Thyroid gland (tissue), 4 donors: Measurements from ENCODE around the gene GPATCH2.

Experiments
- POLR2A ChIP-seq, 2 donors: fragments of 450-650 bp; IDR thresholded peaks; one replicate each; pipeline ENCODE4 v1.6.1; 2017; ENCODE audit warnings: antibody characterized with exemption in 2 of 2, mild to moderate bottlenecking in 2 of 2, moderate library complexity in 1 of 2
- TF ChIP-seq, protein P1 (sequence below), 6 experiments: fragments of 200-600 bp in 3 of 6; fragments of 450-650 bp in 3 of 6; sonication (generic) in 3 of 6; IDR thresholded peaks; one replicate each; pipeline ENCODE4 v1.5.1; 2016 to 2019; ENCODE audit warnings: antibody characterized with exemption in 6 of 6, mild to moderate bottlenecking in 2 of 6, inconsistent platforms in 1 of 6, moderate library complexity in 1 of 6

GRCh38 chr1:217627431-217627830, 3.5 kb downstream of the GPATCH2 start:
- no peak for TF ChIP-seq POLR2A (IDR thresholded peaks at IDR 0.05)
- TF ChIP-seq, protein P1, sequence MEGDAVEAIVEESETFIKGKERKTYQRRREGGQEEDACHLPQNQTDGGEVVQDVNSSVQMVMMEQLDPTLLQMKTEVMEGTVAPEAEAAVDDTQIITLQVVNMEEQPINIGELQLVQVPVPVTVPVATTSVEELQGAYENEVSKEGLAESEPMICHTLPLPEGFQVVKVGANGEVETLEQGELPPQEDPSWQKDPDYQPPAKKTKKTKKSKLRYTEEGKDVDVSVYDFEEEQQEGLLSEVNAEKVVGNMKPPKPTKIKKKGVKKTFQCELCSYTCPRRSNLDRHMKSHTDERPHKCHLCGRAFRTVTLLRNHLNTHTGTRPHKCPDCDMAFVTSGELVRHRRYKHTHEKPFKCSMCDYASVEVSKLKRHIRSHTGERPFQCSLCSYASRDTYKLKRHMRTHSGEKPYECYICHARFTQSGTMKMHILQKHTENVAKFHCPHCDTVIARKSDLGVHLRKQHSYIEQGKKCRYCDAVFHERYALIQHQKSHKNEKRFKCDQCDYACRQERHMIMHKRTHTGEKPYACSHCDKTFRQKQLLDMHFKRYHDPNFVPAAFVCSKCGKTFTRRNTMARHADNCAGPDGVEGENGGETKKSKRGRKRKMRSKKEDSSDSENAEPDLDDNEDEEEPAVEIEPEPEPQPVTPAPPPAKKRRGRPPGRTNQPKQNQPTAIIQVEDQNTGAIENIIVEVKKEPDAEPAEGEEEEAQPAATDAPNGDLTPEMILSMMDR (IDR thresholded peaks at IDR 0.05) = no peak
